Measurements from ENCODE around the gene MUSK. TPM values are rescaled to one million over a fixed set of nuclear protein-coding genes. Genes with fewer than 3 reads are reported as not detected.

MUSK gene
- under 0.01 TPM in 1 of 2 replicates, not detected in the other for total RNA-seq

- Histone ChIP-seq H3K27me3 (ENCODE audit: control insufficient read depth, insufficient read depth, low read length) (no peaks in the 10 kb centered on the region), H3K4me3 (ENCODE audit: low read depth, low read length) (no peak within 1 kb of the TSS), H3K36me3 (ENCODE audit: control insufficient read depth, insufficient read depth, low read length) (no peaks in the 10 kb centered on the region)
- no peak for FAIRE-seq
- DNase-seq (ENCODE audit: low read depth): no peak
- no peak for TF ChIP-seq CTCF (IDR thresholded peaks at IDR 0.05; ENCODE audit: insufficient read depth, low read length, severe bottlenecking)
Observed at GRCh38 chr9:110668570-110669167, at the start of gene MUSK. MUSK (plus strand) TSS chr9:110668791; CDS start chr9:110668905, 114 bp downstream.

- Histone ChIP-seq H3K36me3 (ENCODE audit: control insufficient read depth, insufficient read depth, low read length) (no peaks in the 10 kb centered on the region), H3K27me3 (ENCODE audit: control insufficient read depth, insufficient read depth, low read length) (no peaks in the 10 kb centered on the region), H3K4me3 (ENCODE audit: low read depth, low read length) (no peak overlapping the region)
- DNase-seq (ENCODE audit: low read depth): no peak
- FAIRE-seq: no peak
- no peak for TF ChIP-seq CTCF (IDR thresholded peaks at IDR 0.05; ENCODE audit: insufficient read depth, low read length, severe bottlenecking)
Observed at GRCh38 chr9:110619831-110620230, 48.8 kb upstream of the MUSK start.

GRCh38 chr9:110620726-110621125 lies 47.9 kb upstream of the MUSK start:
- Histone ChIP-seq H3K4me3 (ENCODE audit: low read depth, low read length) (no peak overlapping the region), H3K27me3 (ENCODE audit: control insufficient read depth, insufficient read depth, low read length) (no peaks in the 10 kb centered on the region), H3K36me3 (ENCODE audit: control insufficient read depth, insufficient read depth, low read length) (no peaks in the 10 kb centered on the region)
- FAIRE-seq (no peak), DNase-seq (ENCODE audit: low read depth) (no peak)
- no peak for TF ChIP-seq CTCF (IDR thresholded peaks at IDR 0.05; ENCODE audit: insufficient read depth, low read length, severe bottlenecking)

GRCh38 chr9:110622368-110622767 lies 46.2 kb upstream of the MUSK start:
- Histone ChIP-seq H3K27me3 (ENCODE audit: control insufficient read depth, insufficient read depth, low read length) (no peaks in the 10 kb centered on the region), H3K4me3 (ENCODE audit: low read depth, low read length) (no peak overlapping the region), H3K36me3 (ENCODE audit: control insufficient read depth, insufficient read depth, low read length) (no peaks in the 10 kb centered on the region)
- DNase-seq (ENCODE audit: low read depth) (no peak), FAIRE-seq (no peak)
- TF ChIP-seq CTCF (IDR thresholded peaks at IDR 0.05; ENCODE audit: insufficient read depth, low read length, severe bottlenecking): no peak

- DNase-seq (ENCODE audit: low read depth) (peak; percentile 68), FAIRE-seq (no peak)
Observed at GRCh38 chr9:110623462-110624025, 45.0 kb upstream of the MUSK start.

More at GRCh38 chr9:110623462-110624025, 45.0 kb upstream of the MUSK start:
- Histone ChIP-seq H3K36me3 (ENCODE audit: control insufficient read depth, insufficient read depth, low read length) (no peaks in the 10 kb centered on the region), H3K27me3 (ENCODE audit: control insufficient read depth, insufficient read depth, low read length) (no peaks in the 10 kb centered on the region), H3K4me3 (ENCODE audit: low read depth, low read length) (no peak overlapping the region)
- peak; percentile 48 for TF ChIP-seq CTCF (IDR thresholded peaks at IDR 0.05; ENCODE audit: insufficient read depth, low read length, severe bottlenecking)
